Neural cell (in vitro differentiated cells): ENCODE results near the gene MSX2. TPM values are rescaled to one million over a fixed set of nuclear protein-coding genes. Genes with fewer than 3 reads are reported as not detected.
A peak's percentile ranks its signal among the peaks of the same experiment; 100 is the strongest.

ENCODE experiments used
- H2AFZ ChIP-seq: fragments of 200-600, 300-800 bp; sonication (generic), shearing (Covaris generic); 2 replicates; pipeline ENCODE4 v1.6.0; 2014; ENCODE audit warnings: low read depth, mild to moderate bottlenecking, antibody characterized with exemption, low read length, moderate library complexity
- H3F3A ChIP-seq: fragments of 200-600 bp; shearing (Covaris generic); 2 replicates; pipeline ENCODE4 v1.6.1; 2016; ENCODE audit warnings: mild to moderate bottlenecking, moderate library complexity, mixed read lengths, antibody characterized with exemption, low read length; ENCODE audit not compliant: insufficient read depth, poor library complexity, severe bottlenecking
- H3K27ac ChIP-seq: fragments of 200-600, 300-800 bp; sonication (generic), shearing (Covaris generic); 2 replicates; pipeline ENCODE4 v1.5.1; 2014; ENCODE audit warnings: mild to moderate bottlenecking, low read length, moderate library complexity
- H3K27me3 ChIP-seq: fragments of 300-800, 200-600 bp; sonication (generic), shearing (Covaris generic); 2 replicates; pipeline ENCODE4 v1.6.0; 2014; ENCODE audit warnings: mild to moderate bottlenecking, low read depth, low read length, moderate library complexity; ENCODE audit not compliant: insufficient read depth
- H3K36me3 ChIP-seq: fragments of 300-800, 200-600 bp; sonication (generic), shearing (Covaris generic); 2 replicates; pipeline ENCODE4 v1.5.1; 2014; ENCODE audit warnings: mild to moderate bottlenecking, antibody characterized with exemption, low read length, moderate library complexity; ENCODE audit not compliant: insufficient read depth
- H3K4me2 ChIP-seq: fragments of 300-800, 200-600 bp; sonication (generic), shearing (Covaris generic); 2 replicates; pipeline ENCODE4 v1.6.0; 2014; ENCODE audit warnings: mild to moderate bottlenecking, low read length
- H3K4me3 ChIP-seq: fragments of 300-800, 200-600 bp; sonication (generic), shearing (Covaris generic); 2 replicates; pipeline ENCODE4 v1.5.1; 2014; ENCODE audit warnings: mild to moderate bottlenecking, low read length, moderate library complexity
- H3K79me2 ChIP-seq: fragments of 200-600 bp; shearing (Covaris generic); replicated peaks from 2 replicates; pipeline ENCODE4 v1.6.0; 2014; ENCODE audit warnings: mild to moderate bottlenecking, low read length, moderate library complexity; ENCODE audit not compliant: insufficient read depth
- H3K9ac ChIP-seq: fragments of 300-800, 200-600 bp; sonication (generic), shearing (Covaris generic); 2 replicates; pipeline ENCODE4 v1.6.1; 2016; ENCODE audit warnings: mild to moderate bottlenecking, low read length, mixed read lengths
- H3K9me2 ChIP-seq: fragments of 200-600 bp; shearing (Covaris generic); 2 replicates; pipeline ENCODE4 v1.6.1; 2016; ENCODE audit warnings: mild to moderate bottlenecking, low read length, mixed read lengths; ENCODE audit not compliant: insufficient read depth
- H3K9me3 ChIP-seq: fragments of 200-600, 300-800 bp; sonication (generic), shearing (Covaris generic); 2 replicates; pipeline ENCODE4 v1.6.1; 2016; ENCODE audit warnings: mild to moderate bottlenecking, mixed run types, low read length, moderate library complexity, mixed read lengths
- H4K20me1 ChIP-seq: fragments of 200-600 bp; shearing (Covaris generic); 2 replicates; pipeline ENCODE4 v1.6.1; 2016; ENCODE audit warnings: mild to moderate bottlenecking, mixed run types; ENCODE audit not compliant: insufficient read depth
- EZH2 ChIP-seq: fragments of 200-600, 300-800 bp; shearing (Covaris generic), sonication (generic); IDR thresholded peaks from 2 replicates; pipeline ENCODE4 v1.6.1; 2014; ENCODE audit warnings: antibody characterized with exemption, low read length, borderline replicate concordance, mild to moderate bottlenecking; ENCODE audit not compliant: insufficient read depth, poor library complexity, severe bottlenecking
- RAD21 ChIP-seq: fragments of 450-650 bp; conservative IDR thresholded peaks from 2 replicates; pipeline ENCODE4 v1.6.1; 2014; ENCODE audit warnings: antibody characterized with exemption, mild to moderate bottlenecking, moderate library complexity
- SMC3 ChIP-seq: fragments of 450-650 bp; conservative IDR thresholded peaks from 2 replicates; pipeline ENCODE4 v1.6.1; 2014; ENCODE audit warnings: antibody characterized with exemption, mild to moderate bottlenecking, moderate library complexity; ENCODE audit not compliant: poor library complexity
- TAF1 ChIP-seq: IDR thresholded peaks from 2 replicates; pipeline ENCODE4 v1.6.1; 2012; ENCODE audit warnings: low read depth
- polyA plus RNA-seq: library from polyadenylated mRNA; depleted of rRNA; stranded (reverse); fragments of >200 nt; gene quantifications from 2 replicates; pipeline ENCODE4 v1.2.3, GENCODE V29; 2014

Gene MSX2
- polyA plus RNA-seq, 1 donor from 2014 or later: not detected

- Histone ChIP-seq H3K36me3 (no peaks in the 10 kb centered on the region), H3K4me2 (no peak overlapping the region), H3K79me2 (no peaks in the 10 kb centered on the region), H4K20me1 (no peaks in the 10 kb centered on the region), H3F3A (no peaks in the 10 kb centered on the region), H3K4me3 (no peak overlapping the region), H2AFZ (no peak overlapping the region), H3K9me3 (no peaks in the 10 kb centered on the region), H3K9me2 (no peaks in the 10 kb centered on the region), H3K9ac (no peak overlapping the region), H3K27ac (no peak overlapping the region), H3K27me3 (peaks cover 100% of the 10 kb centered on the region)
- TF ChIP-seq RAD21: no peak
- TF ChIP-seq EZH2: peak; percentile 48
These were observed 4.8 kb downstream of the MSX2 start for GRCh38 chr5:174729075-174729680.

- no peaks in the 10 kb centered on the region for H3K79me2 ChIP-seq
- H3K9ac ChIP-seq: no peak overlapping the region
- H3K9me2 ChIP-seq: no peaks in the 10 kb centered on the region
- H3K4me2 ChIP-seq: no peak overlapping the region
- no peaks in the 10 kb centered on the region for H3F3A ChIP-seq
- no peak overlapping the region for H2AFZ ChIP-seq
- H3K36me3 ChIP-seq: no peaks in the 10 kb centered on the region
- peaks cover 100% of the 10 kb centered on the region for H3K27me3 ChIP-seq
- no peaks in the 10 kb centered on the region for H4K20me1 ChIP-seq
- no peak overlapping the region for H3K27ac ChIP-seq
- no peaks in the 10 kb centered on the region for H3K9me3 ChIP-seq
- TF ChIP-seq TAF1: no peak
- TF ChIP-seq EZH2: peak; percentile 74
- H3K4me3 ChIP-seq: peak overlapping the region; percentile 4
These were observed 7.0 kb downstream of the MSX2 start for GRCh38 chr5:174731214-174732035.

GRCh38 chr5:174732036-174733020, 7.9 kb downstream of the MSX2 start:
- no peaks in the 10 kb centered on the region for H3K36me3 ChIP-seq
- H3K9me2 ChIP-seq: no peaks in the 10 kb centered on the region
- H2AFZ ChIP-seq: no peak overlapping the region
- TF ChIP-seq SMC3: no peak
- peak; percentile 79 for TF ChIP-seq EZH2
- no peaks in the 10 kb centered on the region for H3K79me2 ChIP-seq
- H3K27me3 ChIP-seq: peaks cover 100% of the 10 kb centered on the region
- H3K4me3 ChIP-seq: peak overlapping the region; percentile 4
- H3K9ac ChIP-seq: no peak overlapping the region
- no peaks in the 10 kb centered on the region for H4K20me1 ChIP-seq
- no peaks in the 10 kb centered on the region for H3K9me3 ChIP-seq
- H3K4me2 ChIP-seq: no peak overlapping the region
- no peaks in the 10 kb centered on the region for H3F3A ChIP-seq
- no peak overlapping the region for H3K27ac ChIP-seq
